HEK293 (cell line): ENCODE measurements around the gene IPO11.

Experiments
- CTCF ChIA-PET: fragments of 350-600 bp; formaldehyde crosslinking; extraction: SDS; loops from one replicate; lab custom pipeline; 2021; ENCODE audit warnings: antibody characterized with exemption; lab: Yijun Ruan, JAX
- POLR2A ChIA-PET: fragments of 300-600 bp; formaldehyde crosslinking; extraction: SDS; loops from one replicate; lab custom pipeline; 2020; ENCODE audit warnings: antibody characterized with exemption, inconsistent platforms; lab: Yijun Ruan, JAX
- H3K27ac ChIP-seq: fragments of 200-500 bp; sonication (Bioruptor generic); 2 replicates; pipeline ENCODE4 v1.5.1; 2014; ENCODE audit warnings: low read depth, low read length, control low read depth, inconsistent platforms; ENCODE audit errors: extremely low read depth
- H3K36me3 ChIP-seq, 2 experiments: fragments of 200-500 bp in 1 of 2; sonication (Bioruptor generic) in 1 of 2; 1 replicate in 1 of 2; 2 replicates in 1 of 2; pipeline ENCODE4 v1.5.1; 2014 to 2017; ENCODE audit warnings: inconsistent platforms in 2 of 2, low read length in 2 of 2; ENCODE audit not compliant: control insufficient read depth in 2 of 2, insufficient read depth in 1 of 2
- H3K4me1 ChIP-seq: fragments of 200-500 bp; sonication (Bioruptor generic); 2 replicates; pipeline ENCODE4 v1.5.1; 2014; ENCODE audit warnings: mild to moderate bottlenecking, low read length, inconsistent platforms; ENCODE audit not compliant: control insufficient read depth, insufficient read depth
- H3K4me3 ChIP-seq: 2 replicates; pipeline ENCODE4 v1.5.1; 2011; ENCODE audit warnings: low read depth, mild to moderate bottlenecking, control low read depth, low read length, moderate library complexity
- H3K9me3 ChIP-seq: fragments of 200-500 bp; sonication (Bioruptor generic); 2 replicates; pipeline ENCODE4 v1.5.1; 2014; ENCODE audit warnings: low read depth, low read length, inconsistent platforms; ENCODE audit not compliant: control insufficient read depth, insufficient read depth
- GLIS1 ChIP-seq: fragments of 450-650 bp; formaldehyde crosslinking; IDR thresholded peaks from 2 replicates; pipeline ENCODE4 v1.5.1; 2016; ENCODE audit warnings: missing biosample characterization, missing genetic modification characterization
- HOXA7 ChIP-seq: sonication (generic); formaldehyde crosslinking; IDR thresholded peaks from 2 replicates; pipeline ENCODE4 v1.8.1; 2022; ENCODE audit warnings: missing genetic modification reagents, borderline replicate concordance
- HOXD13 ChIP-seq: sonication (generic); formaldehyde crosslinking; IDR thresholded peaks from 2 replicates; pipeline ENCODE4 v1.8.0; 2022; ENCODE audit warnings: missing genetic modification reagents, borderline replicate concordance
- PRDM10 ChIP-seq: fragments of 450-650 bp; formaldehyde crosslinking; IDR thresholded peaks from 2 replicates; pipeline ENCODE4 v1.5.1; 2016; ENCODE audit warnings: missing biosample characterization, missing genetic modification characterization
- SALL2 ChIP-seq: fragments of 450-650 bp; formaldehyde crosslinking; IDR thresholded peaks from 2 replicates; pipeline ENCODE4 v1.5.0; 2017; ENCODE audit warnings: missing biosample characterization, mild to moderate bottlenecking, missing genetic modification characterization, borderline replicate concordance
- TSHZ1 ChIP-seq: fragments of 450-650 bp; formaldehyde crosslinking; IDR thresholded peaks from 2 replicates; pipeline ENCODE4 v1.5.1; 2016; ENCODE audit warnings: missing biosample characterization, missing genetic modification characterization, borderline replicate concordance
- YY2 ChIP-seq: fragments of 450-650 bp; formaldehyde crosslinking; IDR thresholded peaks from 2 replicates; pipeline ENCODE4 v1.5.1; 2016; ENCODE audit warnings: missing biosample characterization, missing genetic modification characterization
- ZBTB10 ChIP-seq: fragments of 450-650 bp; formaldehyde crosslinking; IDR thresholded peaks from 2 replicates; pipeline ENCODE4 v1.5.1; 2016; ENCODE audit warnings: missing biosample characterization, missing genetic modification characterization
- ZBTB48 ChIP-seq: fragments of 450-650 bp; formaldehyde crosslinking; IDR thresholded peaks from 2 replicates; pipeline ENCODE4 v1.5.1; 2016; ENCODE audit warnings: missing biosample characterization, missing genetic modification characterization
- ZBTB6 ChIP-seq: fragments of 450-650 bp; formaldehyde crosslinking; IDR thresholded peaks from 2 replicates; pipeline ENCODE4 v1.5.1; 2017; ENCODE audit warnings: missing biosample characterization, missing genetic modification characterization
- ZNF114 ChIP-seq: fragments of 450-650 bp; formaldehyde crosslinking; IDR thresholded peaks from 2 replicates; pipeline ENCODE4 v1.5.0; 2017; ENCODE audit warnings: missing biosample characterization, missing genetic modification characterization
- ZNF121 ChIP-seq: fragments of 450-650 bp; formaldehyde crosslinking; IDR thresholded peaks from 2 replicates; pipeline ENCODE4 v1.5.1; 2016; ENCODE audit warnings: missing biosample characterization, missing genetic modification characterization
- ZNF19 ChIP-seq: fragments of 450-650 bp; formaldehyde crosslinking; IDR thresholded peaks from 2 replicates; pipeline ENCODE4; 2016; ENCODE audit warnings: missing biosample characterization, missing genetic modification characterization, low read depth
- ZNF266 ChIP-seq: fragments of 450-650 bp; formaldehyde crosslinking; IDR thresholded peaks from 2 replicates; pipeline ENCODE4 v1.5.1; 2016; ENCODE audit warnings: missing biosample characterization, missing genetic modification characterization, low read depth
- ZNF362 ChIP-seq: fragments of 450-650 bp; formaldehyde crosslinking; IDR thresholded peaks from 2 replicates; pipeline ENCODE4 v1.5.1; 2016; ENCODE audit warnings: missing biosample characterization, missing genetic modification characterization
- ZNF391 ChIP-seq: fragments of 450-650 bp; formaldehyde crosslinking; IDR thresholded peaks from 2 replicates; pipeline ENCODE4 v1.5.1; 2016; ENCODE audit warnings: low read depth, missing biosample characterization, missing genetic modification characterization, borderline replicate concordance
- ZNF514 ChIP-seq: fragments of 450-650 bp; formaldehyde crosslinking; IDR thresholded peaks from 2 replicates; pipeline ENCODE4 v1.5.1; 2016; ENCODE audit warnings: missing biosample characterization, missing genetic modification characterization
- ZNF521 ChIP-seq: fragments of 450-650 bp; formaldehyde crosslinking; IDR thresholded peaks from 2 replicates; pipeline ENCODE4 v1.5.1; 2017; ENCODE audit warnings: missing biosample characterization, mild to moderate bottlenecking, missing genetic modification characterization
- ZNF561 ChIP-seq: fragments of 450-650 bp; IDR thresholded peaks from 2 replicates; pipeline ENCODE4 v1.5.1; 2018; ENCODE audit warnings: missing biosample characterization, missing genetic modification characterization, borderline replicate concordance
- ZNF624 ChIP-seq: fragments of 450-650 bp; formaldehyde crosslinking; IDR thresholded peaks from 2 replicates; pipeline ENCODE4 v1.5.1; 2017; ENCODE audit warnings: missing biosample characterization, missing genetic modification characterization
- ZNF701 ChIP-seq: fragments of 450-650 bp; formaldehyde crosslinking; IDR thresholded peaks from 2 replicates; pipeline ENCODE4 v1.5.1; 2016; ENCODE audit warnings: missing biosample characterization, missing genetic modification characterization

IPO11 gene

GRCh38 chr5:62412549-62413329 is at the start of gene IPO11 (continued):
- TF ChIP-seq ZBTB6: no peak

GRCh38 chr5:62369039-62369438 is 43.5 kb upstream of the IPO11 start:
- ChIA-PET CTCF (no interaction called here), POLR2A (no interaction called here)
- no peak overlapping the region for H3K4me3 ChIP-seq
- TF ChIP-seq HOXA7 (CRISPR knock-in tag): no peak
- TF ChIP-seq ZNF624 (tag by site-specific recombination): no peak
- TF ChIP-seq ZNF19: no peak
- TF ChIP-seq ZNF514 (tag by site-specific recombination): no peak
- no peak for TF ChIP-seq ZNF521
- TF ChIP-seq HOXD13 (CRISPR knock-in tag): no peak
- TF ChIP-seq ZNF561 (tag by site-specific recombination): no peak
- no peak for TF ChIP-seq ZNF391 (tag by site-specific recombination)
- no peak for TF ChIP-seq ZBTB48 (tag by site-specific recombination)
- no peak for TF ChIP-seq ZNF701 (tag by site-specific recombination)
- no peak for TF ChIP-seq PRDM10 (tag by site-specific recombination)
- TF ChIP-seq ZNF362: no peak
- TF ChIP-seq ZNF121 (tag by site-specific recombination): no peak
- H3K9me3 ChIP-seq: no peaks in the 10 kb centered on the region
- no peak overlapping the region for H3K27ac ChIP-seq
- peaks cover 49 to 55% of the 10 kb centered on the region in 2 experiments for H3K36me3 ChIP-seq
- no peaks in the 10 kb centered on the region for H3K4me1 ChIP-seq

- Histone ChIP-seq H3K4me3 (no peak overlapping the region), H3K36me3 (peaks cover 45 to 53% of the 10 kb centered on the region in 2 experiments), H3K4me1 (no peaks in the 10 kb centered on the region), H3K27ac (no peak overlapping the region), H3K9me3 (no peaks in the 10 kb centered on the region)
- ChIA-PET CTCF (no interaction called here), POLR2A (no interaction called here)
- TF ChIP-seq YY2 (tag by site-specific recombination): no peak
- no peak for TF ChIP-seq ZNF114 (tag by site-specific recombination)
- TF ChIP-seq GLIS1 (tag by site-specific recombination): no peak
- no peak for TF ChIP-seq ZNF266 (tag by site-specific recombination)
- no peak for TF ChIP-seq ZBTB10
- no peak for TF ChIP-seq ZNF391 (tag by site-specific recombination)
- no peak for TF ChIP-seq TSHZ1 (tag by site-specific recombination)
- TF ChIP-seq SALL2: no peak
These were observed 41.2 kb upstream of the IPO11 start for GRCh38 chr5:62371409-62371808.
